Smooth muscle cell (in vitro differentiated cells): Measurements from ENCODE around the gene PDLIM1. TPM values are rescaled to one million over a fixed set of nuclear protein-coding genes. Genes with fewer than 3 reads are reported as not detected.
A peak's percentile ranks its signal among the peaks of the same experiment; 100 is the strongest.

Experiments
- DNase-seq: peaks from one replicate; lab custom pipeline; 2025; ENCODE audit not compliant: unreplicated experiment; lab: John Stamatoyannopoulos, UW
- H2AFZ ChIP-seq: fragments of 200-600 bp; sonication (generic); 2 replicates; pipeline ENCODE4 v1.6.0; 2016; ENCODE audit warnings: antibody characterized with exemption, low read depth, mild to moderate bottlenecking
- H3F3A ChIP-seq: fragments of 200-600 bp; sonication (generic); 2 replicates; pipeline ENCODE4 v1.6.0; 2017; ENCODE audit warnings: antibody characterized with exemption, low read depth
- H3K27ac ChIP-seq: fragments of 200-600 bp; sonication (generic); 2 replicates; pipeline ENCODE4 v1.5.1; 2016; ENCODE audit warnings: low read depth, mild to moderate bottlenecking
- H3K27me3 ChIP-seq: fragments of 200-600 bp; sonication (generic); 2 replicates; pipeline ENCODE4 v1.6.1; 2016; ENCODE audit warnings: low read depth, mild to moderate bottlenecking
- H3K36me3 ChIP-seq: fragments of 200-600 bp; sonication (generic); 2 replicates; pipeline ENCODE4 v1.5.1; 2016; ENCODE audit warnings: low read depth
- H3K4me1 ChIP-seq: fragments of 200-600 bp; sonication (generic); 2 replicates; pipeline ENCODE4 v1.5.1; 2016; ENCODE audit warnings: low read depth
- H3K4me2 ChIP-seq: fragments of 200-600 bp; sonication (generic); 2 replicates; pipeline ENCODE4 v1.6.0; 2016; ENCODE audit warnings: mild to moderate bottlenecking
- H3K4me3 ChIP-seq: fragments of 200-600 bp; sonication (generic); 2 replicates; pipeline ENCODE4 v1.5.1; 2016; ENCODE audit warnings: mild to moderate bottlenecking
- H3K79me2 ChIP-seq: fragments of 200-600 bp; sonication (generic); 2 replicates; pipeline ENCODE4 v1.6.0; 2016; ENCODE audit warnings: low read depth, mild to moderate bottlenecking
- H3K9ac ChIP-seq: fragments of 200-600 bp; sonication (generic); 2 replicates; pipeline ENCODE4 v1.6.0; 2016; ENCODE audit warnings: low read depth
- H3K9me3 ChIP-seq: fragments of 200-600 bp; sonication (generic); replicated peaks from 2 replicates; pipeline ENCODE4 v1.5.1; 2016; ENCODE audit warnings: low read depth
- H4K20me1 ChIP-seq: fragments of 200-600 bp; sonication (generic); 2 replicates; pipeline ENCODE4 v1.6.0; 2016; ENCODE audit warnings: low read depth
- WGBS: methylation state at CpG from one replicate; pipeline ENCODE4 v1.1.7; 2016; ENCODE audit warnings: low lambda C conversion rate; 5-methylcytosine and 5-hydroxymethylcytosine counted together
- polyA plus RNA-seq: library from polyadenylated mRNA; unstranded; fragments of >200 nt; fragmentation: Nextera tagmentation; extraction: Ambion mirVana; gene quantifications from 2 replicates; pipeline ENCODE4 v1.2.1, GENCODE V29; 2016
- total RNA-seq: library from RNA; depleted of rRNA; stranded (reverse); fragments of >200 nt; gene quantifications from 2 replicates; pipeline ENCODE4 v1.2.3, GENCODE V29; 2014
- TF ChIP-seq, protein P1 (sequence below): fragments of 200-600 bp; sonication (generic); IDR thresholded peaks from 2 replicates; pipeline ENCODE4 v1.5.1; 2017; ENCODE audit warnings: borderline replicate concordance, mild to moderate bottlenecking, antibody characterized with exemption; ENCODE audit not compliant: insufficient read depth, poor library complexity, severe bottlenecking

Gene PDLIM1
- total and polyA plus RNA-seq, 2 experiments from 2014 or later, result 102 to 187 TPM

DNA sequence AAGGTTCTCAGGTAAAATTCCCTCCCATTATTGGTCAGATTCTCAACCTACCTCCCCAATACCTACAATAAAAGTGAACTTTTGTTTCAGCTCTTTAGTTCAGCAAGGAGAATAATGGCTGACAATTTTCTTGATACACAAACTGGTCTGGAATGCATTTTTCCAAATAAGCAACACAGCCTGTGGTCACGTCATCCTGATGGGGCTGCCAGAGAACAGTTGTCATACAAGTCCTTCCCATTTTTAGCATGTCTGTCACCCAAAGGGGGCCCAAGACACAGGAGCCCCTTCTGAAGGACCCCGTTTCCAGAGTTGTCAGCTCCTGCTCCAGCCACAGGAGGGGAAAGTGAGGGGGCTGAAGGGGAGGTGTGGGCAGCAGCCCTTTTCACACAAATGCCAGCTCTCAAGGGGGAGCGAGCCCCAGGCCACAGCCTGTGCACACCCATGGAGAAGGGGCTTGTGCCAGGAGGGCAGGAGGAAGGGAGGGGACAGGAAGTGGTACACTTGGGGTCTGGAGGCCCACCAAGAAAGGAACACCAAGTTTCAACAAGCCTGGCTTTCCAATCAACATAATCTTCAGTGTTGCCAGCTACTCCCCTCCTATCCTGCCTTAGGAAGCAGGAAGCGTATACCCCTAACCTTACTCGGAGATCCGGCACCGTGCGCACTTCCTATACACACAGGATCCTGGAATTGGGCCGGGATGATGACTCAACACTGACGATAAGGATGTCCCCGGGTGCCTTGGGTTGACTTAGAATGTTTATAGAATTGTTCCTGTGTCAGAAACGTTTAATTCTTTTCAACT is 43.4 kb upstream of the PDLIM1 start:
- no peaks in the 10 kb centered on the region for H3K27me3 ChIP-seq
- H3K36me3 ChIP-seq, result no peaks in the 10 kb centered on the region
- H3K4me3 ChIP-seq, result no peak overlapping the region
- TF ChIP-seq, protein P1, sequence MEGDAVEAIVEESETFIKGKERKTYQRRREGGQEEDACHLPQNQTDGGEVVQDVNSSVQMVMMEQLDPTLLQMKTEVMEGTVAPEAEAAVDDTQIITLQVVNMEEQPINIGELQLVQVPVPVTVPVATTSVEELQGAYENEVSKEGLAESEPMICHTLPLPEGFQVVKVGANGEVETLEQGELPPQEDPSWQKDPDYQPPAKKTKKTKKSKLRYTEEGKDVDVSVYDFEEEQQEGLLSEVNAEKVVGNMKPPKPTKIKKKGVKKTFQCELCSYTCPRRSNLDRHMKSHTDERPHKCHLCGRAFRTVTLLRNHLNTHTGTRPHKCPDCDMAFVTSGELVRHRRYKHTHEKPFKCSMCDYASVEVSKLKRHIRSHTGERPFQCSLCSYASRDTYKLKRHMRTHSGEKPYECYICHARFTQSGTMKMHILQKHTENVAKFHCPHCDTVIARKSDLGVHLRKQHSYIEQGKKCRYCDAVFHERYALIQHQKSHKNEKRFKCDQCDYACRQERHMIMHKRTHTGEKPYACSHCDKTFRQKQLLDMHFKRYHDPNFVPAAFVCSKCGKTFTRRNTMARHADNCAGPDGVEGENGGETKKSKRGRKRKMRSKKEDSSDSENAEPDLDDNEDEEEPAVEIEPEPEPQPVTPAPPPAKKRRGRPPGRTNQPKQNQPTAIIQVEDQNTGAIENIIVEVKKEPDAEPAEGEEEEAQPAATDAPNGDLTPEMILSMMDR, result no peak
- no peaks in the 10 kb centered on the region for H3F3A ChIP-seq
- H3K9me3 ChIP-seq, result no peaks in the 10 kb centered on the region
- H3K9ac ChIP-seq, result peak overlapping the region; percentile 21
- DNase-seq, result no peak
- H3K4me2 ChIP-seq, result no peak overlapping the region
- no peaks in the 10 kb centered on the region for H4K20me1 ChIP-seq
- no peak overlapping the region for H2AFZ ChIP-seq
- no peaks in the 10 kb centered on the region for H3K79me2 ChIP-seq
- H3K27ac ChIP-seq, result peak overlapping the region; percentile 55
- no peaks in the 10 kb centered on the region for H3K4me1 ChIP-seq
- WGBS, result 60% methylated on average over 12 of the region's 12 CpGs

DNA sequence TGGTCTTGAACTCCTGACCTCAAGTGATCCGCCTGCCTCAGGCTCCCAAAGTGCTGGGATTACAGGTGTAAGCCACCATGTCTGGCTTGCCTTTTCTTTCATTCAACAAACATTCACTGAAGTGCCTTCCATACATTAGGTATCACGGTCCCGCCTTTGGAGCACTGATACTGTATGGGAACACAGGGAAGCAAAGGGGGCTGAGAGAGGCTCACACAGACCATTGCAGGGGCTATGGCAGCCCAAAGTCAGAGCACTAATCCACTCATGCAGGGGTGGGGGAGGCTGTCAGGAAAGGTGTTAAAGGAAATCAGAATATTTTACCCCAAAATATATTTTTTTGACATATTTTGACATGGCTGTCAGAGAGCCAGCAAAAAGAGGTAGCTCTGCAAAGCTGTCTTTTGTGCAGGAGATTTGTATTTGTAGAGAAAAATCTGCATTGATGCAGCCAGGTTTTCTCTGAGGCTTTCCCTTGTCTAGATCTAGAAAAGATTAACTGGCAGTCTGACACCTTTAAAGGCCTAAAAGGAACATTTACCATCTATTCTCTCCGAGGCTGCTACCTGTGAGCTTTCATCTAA is 42.0 kb upstream of the PDLIM1 start:
- DNase-seq, result no peak
- Histone ChIP-seq H3K9ac (no peak overlapping the region), H3K79me2 (no peaks in the 10 kb centered on the region), H2AFZ (no peak overlapping the region), H3F3A (no peaks in the 10 kb centered on the region), H3K4me1 (no peaks in the 10 kb centered on the region), H3K4me2 (no peak overlapping the region), H3K27ac (no peak overlapping the region), H3K9me3 (no peaks in the 10 kb centered on the region), H3K27me3 (no peaks in the 10 kb centered on the region), H4K20me1 (no peaks in the 10 kb centered on the region), H3K36me3 (no peaks in the 10 kb centered on the region), H3K4me3 (no peak overlapping the region)
- 92% methylated on average over 4 of the region's 4 CpGs for WGBS
- TF ChIP-seq, protein P1, result no peak

DNA sequence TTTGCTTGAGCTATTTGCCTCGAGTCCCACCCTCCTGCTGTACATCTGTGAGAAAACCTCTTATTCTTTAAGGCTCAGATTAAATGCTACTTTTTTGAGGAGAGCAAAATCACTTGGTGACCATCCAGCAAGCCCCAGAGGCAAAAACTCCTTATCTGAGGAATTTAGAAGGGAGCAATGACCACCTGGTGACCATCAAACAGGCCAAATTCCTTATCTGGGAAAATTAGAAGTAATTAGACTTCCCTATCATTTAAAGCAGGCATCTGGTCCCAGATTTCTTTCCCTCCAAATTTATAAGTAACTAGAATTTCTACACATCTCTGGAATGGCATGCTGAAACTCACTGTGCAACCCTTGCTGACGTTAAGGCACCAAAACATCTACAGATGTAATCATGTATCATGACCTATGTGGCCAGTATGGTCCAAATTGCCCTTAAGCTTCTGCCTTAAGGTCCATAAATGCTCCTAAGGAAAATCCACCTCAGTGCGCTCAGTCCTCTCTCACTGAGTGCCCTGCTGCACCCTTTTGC is 40.9 kb upstream of the PDLIM1 start:
- Histone ChIP-seq H3F3A (no peaks in the 10 kb centered on the region), H3K9me3 (no peaks in the 10 kb centered on the region), H3K79me2 (no peaks in the 10 kb centered on the region), H3K9ac (no peak overlapping the region), H3K36me3 (no peaks in the 10 kb centered on the region), H3K4me1 (no peaks in the 10 kb centered on the region), H3K27me3 (no peaks in the 10 kb centered on the region), H2AFZ (no peak overlapping the region), H3K4me3 (no peak overlapping the region), H4K20me1 (no peaks in the 10 kb centered on the region), H3K4me2 (no peak overlapping the region), H3K27ac (no peak overlapping the region)
- no peak for DNase-seq
- TF ChIP-seq, protein P1, result no peak
- WGBS, result 90% methylated on average over 3 of the region's 3 CpGs
